IMR-90 (cell line): ENCODE data around the gene KDM4B. TPM values are rescaled to one million over a fixed set of nuclear protein-coding genes. Genes with fewer than 3 reads are reported as not detected.

ENCODE experiments used
- ATAC-seq: fragments of 200-7000 bp; cut with Tn5 transposase; 2 replicates; pipeline ENCODE4 v1.9.1; 2020; ENCODE audit warnings: low read depth, mild to moderate bottlenecking, moderate library complexity
- BruUV-seq: library from RNA; stranded (reverse); fragments of 400-500 nt; replicated peaks from 2 replicates; lab custom pipeline; 2021; lab: Mats Ljungman, UMichigan
- CTCF ChIA-PET: fragments of 300-600 bp; formaldehyde crosslinking; extraction: SDS; loops from one replicate; lab custom pipeline; 2021; ENCODE audit warnings: antibody characterized with exemption; lab: Yijun Ruan, JAX
- POLR2A ChIA-PET: fragments of 300-600 bp; sonication (Branson Sonifier 250); formaldehyde crosslinking; loops from one replicate; lab custom pipeline; 2022; ENCODE audit warnings: antibody characterized with exemption; ENCODE audit not compliant: unreplicated experiment; lab: Charles Lee
- DNase-seq: peaks from one replicate; pipeline ENCODE4 v3.0.0; 2013
- H2AFZ ChIP-seq: replicated peaks from 2 replicates; pipeline ENCODE3; 2013; ENCODE audit warnings: low read length, mild to moderate bottlenecking; ENCODE audit not compliant: poor library complexity
- H2AK5ac ChIP-seq: 2 replicates; pipeline ENCODE4 v1.6.1; 2013; ENCODE audit warnings: low read depth, low read length, inconsistent platforms
- H2AK9ac ChIP-seq: replicated peaks from 2 replicates; pipeline ENCODE3; 2013; ENCODE audit warnings: mild to moderate bottlenecking, low read depth, low read length, moderate library complexity; ENCODE audit not compliant: poor library complexity
- H2BK120ac ChIP-seq: 2 replicates; pipeline ENCODE4 v1.6.1; 2013; ENCODE audit warnings: low read depth, low read length, inconsistent platforms
- H2BK15ac ChIP-seq: 3 replicates; pipeline ENCODE4 v1.6.1; 2013; ENCODE audit warnings: low read depth, low read length, inconsistent platforms
- H2BK20ac ChIP-seq: 2 replicates; pipeline ENCODE4 v1.6.1; 2013; ENCODE audit warnings: low read depth, mild to moderate bottlenecking, inconsistent platforms, low read length, moderate library complexity
- H2BK5ac ChIP-seq: 2 replicates; pipeline ENCODE4 v1.6.1; 2013; ENCODE audit warnings: mild to moderate bottlenecking, low read depth, low read length, inconsistent platforms; ENCODE audit not compliant: poor library complexity, severe bottlenecking
- H3K14ac ChIP-seq: replicated peaks from 2 replicates; pipeline ENCODE4 v1.6.1; 2013; ENCODE audit warnings: low read depth, low read length, inconsistent platforms
- H3K18ac ChIP-seq: 2 replicates; pipeline ENCODE4 v1.6.1; 2013; ENCODE audit warnings: low read depth, low read length, control low read depth
- H3K23ac ChIP-seq: 2 replicates; pipeline ENCODE4 v1.6.1; 2013; ENCODE audit warnings: low read depth, low read length, inconsistent platforms
- H3K27ac ChIP-seq: 2 replicates; pipeline ENCODE4 v1.5.1; 2013; ENCODE audit warnings: mild to moderate bottlenecking, control low read depth, low read length; ENCODE audit not compliant: insufficient read depth
- H3K27me3 ChIP-seq: 2 replicates; pipeline ENCODE4 v1.6.1; 2013; ENCODE audit warnings: low read length; ENCODE audit not compliant: control insufficient read depth, insufficient read depth
- H3K36me3 ChIP-seq: 2 replicates; pipeline ENCODE4 v1.6.1; 2013; ENCODE audit warnings: low read length, mixed read lengths; ENCODE audit not compliant: control insufficient read depth, insufficient read depth
- H3K4ac ChIP-seq: 2 replicates; pipeline ENCODE4 v1.6.1; 2013; ENCODE audit warnings: low read depth, low read length, inconsistent platforms
- H3K4me1 ChIP-seq: 2 replicates; pipeline ENCODE4 v1.6.1; 2013; ENCODE audit warnings: low read length, mixed read lengths; ENCODE audit not compliant: control insufficient read depth, insufficient read depth
- H3K4me2 ChIP-seq: 2 replicates; pipeline ENCODE4 v1.6.1; 2013; ENCODE audit warnings: low read depth, mild to moderate bottlenecking, control low read depth, low read length, moderate library complexity
- H3K4me3 ChIP-seq: 2 replicates; pipeline ENCODE4 v1.5.1; 2013; ENCODE audit warnings: low read depth, mild to moderate bottlenecking, control low read depth, low read length, moderate library complexity; ENCODE audit not compliant: insufficient read depth
- H3K56ac ChIP-seq: 2 replicates; pipeline ENCODE4 v1.6.1; 2013; ENCODE audit warnings: low read length, inconsistent platforms; ENCODE audit not compliant: insufficient read depth; ENCODE audit errors: extremely low read depth
- H3K79me1 ChIP-seq, 2 experiments: 2 replicates each; pipeline ENCODE4 v1.6.1; 2013; ENCODE audit warnings: low read length in 2 of 2, inconsistent platforms in 1 of 2, low read depth in 1 of 2
- H3K9ac ChIP-seq: 2 replicates; pipeline ENCODE4 v1.6.1; 2013; ENCODE audit warnings: low read depth, low read length, control low read depth
- H3K9me1 ChIP-seq: 2 replicates; pipeline ENCODE4 v1.6.1; 2013; ENCODE audit warnings: low read length, inconsistent platforms; ENCODE audit not compliant: insufficient read depth
- H3K9me3 ChIP-seq: 2 replicates; pipeline ENCODE4 v1.6.1; 2013; ENCODE audit warnings: low read length; ENCODE audit not compliant: control insufficient read depth, insufficient read depth
- H4K20me1 ChIP-seq: 2 replicates; pipeline ENCODE4 v1.6.1; 2013; ENCODE audit warnings: low read length, inconsistent platforms; ENCODE audit not compliant: insufficient read depth
- H4K5ac ChIP-seq: 2 replicates; pipeline ENCODE4 v1.6.1; 2013; ENCODE audit warnings: mild to moderate bottlenecking, low read depth, low read length, control low read depth
- H4K8ac ChIP-seq, 2 experiments: 2 replicates each; pipeline ENCODE4 v1.6.1; 2013; ENCODE audit warnings: low read depth in 2 of 2, low read length in 2 of 2, control low read depth in 1 of 2, inconsistent platforms in 1 of 2
- H4K91ac ChIP-seq: 2 replicates; pipeline ENCODE4 v1.6.1; 2013; ENCODE audit warnings: low read depth, low read length, inconsistent platforms; ENCODE audit not compliant: insufficient read depth
- BHLHE40 ChIP-seq: fragments of 150-350 bp; IDR thresholded peaks from 2 replicates; pipeline ENCODE4 v1.6.1; 2016; ENCODE audit warnings: mild to moderate bottlenecking, low read depth, low read length
- CEBPB ChIP-seq: IDR thresholded peaks from 2 replicates; pipeline ENCODE4 v1.6.1; 2012; ENCODE audit warnings: low read depth, low read length, improper control_type of control experiment
- CHD1 ChIP-seq: IDR thresholded peaks from 2 replicates; pipeline ENCODE4 v1.6.1; 2012; ENCODE audit warnings: low read depth, low read length, improper control_type of control experiment
- ELK1 ChIP-seq: fragments of 150-350 bp; IDR thresholded peaks from 2 replicates; pipeline ENCODE4 v1.6.1; 2016; ENCODE audit warnings: low read depth, mild to moderate bottlenecking, low read length, moderate library complexity, borderline replicate concordance
- FOS ChIP-seq: fragments of 150-350 bp; IDR thresholded peaks from 2 replicates; pipeline ENCODE4 v1.6.1; 2016; ENCODE audit warnings: low read depth, low read length
- MAFK ChIP-seq: IDR thresholded peaks from 2 replicates; pipeline ENCODE4 v1.6.1; 2012; ENCODE audit warnings: low read depth, low read length, improper control_type of control experiment
- MAZ ChIP-seq: IDR thresholded peaks from 2 replicates; pipeline ENCODE4 v1.6.1; 2012; ENCODE audit warnings: low read depth, mild to moderate bottlenecking, low read length, improper control_type of control experiment, moderate library complexity, borderline replicate concordance
- MXI1 ChIP-seq: IDR thresholded peaks from 2 replicates; pipeline ENCODE4 v1.6.1; 2012; ENCODE audit warnings: low read depth, mild to moderate bottlenecking, low read length, moderate library complexity, borderline replicate concordance
- NFE2L2 ChIP-seq: fragments of 150-350 bp; IDR thresholded peaks from 2 replicates; pipeline ENCODE4 v1.6.1; 2016; ENCODE audit warnings: low read depth, mild to moderate bottlenecking, low read length
- SMC3 ChIP-seq: fragments of 150-350 bp; IDR thresholded peaks from 2 replicates; pipeline ENCODE4 v1.6.1; 2016; ENCODE audit warnings: low read depth, mild to moderate bottlenecking, antibody characterized with exemption, low read length, moderate library complexity
- USF2 ChIP-seq: fragments of 150-350 bp; IDR thresholded peaks from 2 replicates; pipeline ENCODE4 v1.6.1; 2017; ENCODE audit warnings: mild to moderate bottlenecking, antibody characterized with exemption, low read length, low read depth
- WGBS, 2 experiments: methylation state at CpG; one replicate each; pipeline versions ENCODE4 v1.1.5 to v1.1.7; 2013; ENCODE audit warnings: missing lambda C conversion rate in 2 of 2; ENCODE audit not compliant: insufficient read length in 1 of 2; ENCODE audit errors: extremely low coverage in 2 of 2; 5-methylcytosine and 5-hydroxymethylcytosine counted together
- dilution Hi-C: fragments of 300-500 bp; cut with HindIII; formaldehyde crosslinking; loops from one replicate; pipeline ENCODE4 v1.14.3; 2018; ENCODE audit warnings: low sequenced_read_pairs; ENCODE audit not compliant: unreplicated experiment
- in situ Hi-C: fragments of 300-500 bp; cut with MboI; formaldehyde crosslinking; loops from 3 replicates; pipeline ENCODE4 v1.14.3; 2019; ENCODE audit warnings: low sequenced_read_pairs, inconsistent platforms, mixed read lengths
- intact Hi-C: fragments of 100-400 bp; cut with micrococcal nuclease; formaldehyde crosslinking; loops from 2 replicates; pipeline ENCODE4 v1.10.0; 2022
- polyA plus RNA-seq, 3 experiments: library from polyadenylated mRNA; depleted of rRNA; stranded (reverse); fragments of >200 nt; gene quantifications; 2 replicates each; pipeline ENCODE4 v1.2.3, GENCODE V29; 2012; ENCODE audit warnings: low replicate concordance in 1 of 3
- total RNA-seq: library from RNA; depleted of rRNA; stranded (reverse); fragments of >200 nt; gene quantifications from 2 replicates; pipeline ENCODE4 v1.2.3, GENCODE V29; 2012

Gene KDM4B
- total and polyA plus RNA-seq, 2 of the 4 experiments (the other 2 are of a cell fraction) = 5.0 to 17.9 TPM

GRCh38 chr19:5081443-5082161, 112.7 kb downstream of the KDM4B start:
- Histone ChIP-seq H2AK9ac (no peak overlapping the region), H2AK5ac (no peak overlapping the region), H3K27ac (no peak overlapping the region), H3K56ac (no peak overlapping the region), H3K4me3 (no peak overlapping the region), H3K14ac (no peak overlapping the region), H4K5ac (no peak overlapping the region), H3K4me2 (no peak overlapping the region), H3K36me3 (peaks cover 76% of the 10 kb centered on the region), H2BK120ac (no peak overlapping the region), H3K27me3 (no peaks in the 10 kb centered on the region), H3K9me3 (no peaks in the 10 kb centered on the region), H2AFZ (no peak overlapping the region), H3K23ac (no peak overlapping the region), H2BK15ac (no peak overlapping the region), H3K79me1 (peaks cover 5 to 10% of the 10 kb centered on the region in 2 experiments; a peak in 3 of 4 replicates), H3K4me1 (no peaks in the 10 kb centered on the region), H3K18ac (no peak overlapping the region), H3K9me1 (0 out of 2 replicates have a peak, but pooled peaks cover 3% of the 10 kb centered on the region), H4K91ac (no peak overlapping the region), H3K9ac (no peak overlapping the region), H3K4ac (no peak overlapping the region), H2BK5ac (no peak overlapping the region), H2BK20ac (no peak overlapping the region), H4K8ac (no peak overlapping the region), H4K20me1 (peaks cover 25% of the 10 kb centered on the region)
- 94% methylated on average over 21 of the region's 28 CpGs; no CpG with 5 or more reads in 1 of the 2 experiments for WGBS, 2 experiments
- ChIA-PET POLR2A (no interaction called here), CTCF (no interaction called here)
- DNase-seq (no peak), ATAC-seq (no peak)
- dilution Hi-C loops (no loop called here), in situ Hi-C loops (no loop called here), intact Hi-C loops (no loop called here)
- TF ChIP-seq FOS (no peak), NFE2L2 (no peak), CHD1 (no peak), ELK1 (no peak), CEBPB (no peak), MAZ (no peak), MAFK (no peak), MXI1 (no peak), USF2 (no peak), SMC3 (no peak), BHLHE40 (no peak)
- BruUV-seq = no TSS peak
